ENCODE data around the gene OBI1. TPM values are rescaled to one million over a fixed set of nuclear protein-coding genes. Genes with fewer than 3 reads are reported as not detected.

The OBI1 gene, protein sequence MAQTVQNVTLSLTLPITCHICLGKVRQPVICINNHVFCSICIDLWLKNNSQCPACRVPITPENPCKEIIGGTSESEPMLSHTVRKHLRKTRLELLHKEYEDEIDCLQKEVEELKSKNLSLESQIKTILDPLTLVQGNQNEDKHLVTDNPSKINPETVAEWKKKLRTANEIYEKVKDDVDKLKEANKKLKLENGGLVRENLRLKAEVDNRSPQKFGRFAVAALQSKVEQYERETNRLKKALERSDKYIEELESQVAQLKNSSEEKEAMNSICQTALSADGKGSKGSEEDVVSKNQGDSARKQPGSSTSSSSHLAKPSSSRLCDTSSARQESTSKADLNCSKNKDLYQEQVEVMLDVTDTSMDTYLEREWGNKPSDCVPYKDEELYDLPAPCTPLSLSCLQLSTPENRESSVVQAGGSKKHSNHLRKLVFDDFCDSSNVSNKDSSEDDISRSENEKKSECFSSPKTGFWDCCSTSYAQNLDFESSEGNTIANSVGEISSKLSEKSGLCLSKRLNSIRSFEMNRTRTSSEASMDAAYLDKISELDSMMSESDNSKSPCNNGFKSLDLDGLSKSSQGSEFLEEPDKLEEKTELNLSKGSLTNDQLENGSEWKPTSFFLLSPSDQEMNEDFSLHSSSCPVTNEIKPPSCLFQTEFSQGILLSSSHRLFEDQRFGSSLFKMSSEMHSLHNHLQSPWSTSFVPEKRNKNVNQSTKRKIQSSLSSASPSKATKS
- 9.9 TPM for total RNA-seq
- polyA plus RNA-seq (ENCODE audit: insufficient read depth, low read depth, low replicate concordance) = 4.0 TPM
- long read RNA-seq, donor 1, partial matches to known transcripts = 0 of 3 reads
- long read RNA-seq, donor 1, other reads (novel, unspliced or antisense) = 0 of 3 reads
- long read RNA-seq, donor 2, partial matches to known transcripts = 0 of 2 reads
- long read RNA-seq, donor 2, other reads (novel, unspliced or antisense) = 0 of 2 reads
- long read RNA-seq, donor 3, transcript RNF219-201 (6 exons, 3,529 nt) = major isoform, 6 of 6 reads
- long read RNA-seq, donor 3, partial matches to known transcripts = 0 of 6 reads
- long read RNA-seq, donor 3, other reads (novel, unspliced or antisense) = 0 of 6 reads
- long read RNA-seq, donor 4, transcript RNF219-201 (6 exons, 3,529 nt) = major isoform, 9 of 9 reads
- long read RNA-seq, donor 4, partial matches to known transcripts = 0 of 9 reads
- long read RNA-seq, donor 4, other reads (novel, unspliced or antisense) = 0 of 9 reads
- long read RNA-seq, donor 5 = 0 reads
- long read RNA-seq, donor 6, partial matches to known transcripts = 21 of 24 reads
- long read RNA-seq, donor 6, other reads (novel, unspliced or antisense) = 0 of 24 reads
- long read RNA-seq, donor 7, transcript RNF219-201 (6 exons, 3,529 nt) = major isoform, 12 of 14 reads
- long read RNA-seq, donor 7, partial matches to known transcripts = 0 of 14 reads
- long read RNA-seq, donor 7, other reads (novel, unspliced or antisense) = 2 of 14 reads
- long read RNA-seq, donor 8, partial matches to known transcripts = 5 of 8 reads
- long read RNA-seq, donor 8, other reads (novel, unspliced or antisense) = 0 of 8 reads
- long read RNA-seq, donor 9, partial matches to known transcripts = 0 of 2 reads
- long read RNA-seq, donor 9, other reads (novel, unspliced or antisense) = 0 of 2 reads
- long read RNA-seq, donor 10, partial matches to known transcripts = 0 of 4 reads
- long read RNA-seq, donor 10, other reads (novel, unspliced or antisense) = 0 of 4 reads

- FAIRE-seq = peak; percentile 11
- H3K9ac ChIP-seq (ENCODE audit: low read length in 3 of 3) = peak within 1 kb of the TSS; percentile 59 to 92 (median 75)
- TF ChIP-seq, protein P1, sequence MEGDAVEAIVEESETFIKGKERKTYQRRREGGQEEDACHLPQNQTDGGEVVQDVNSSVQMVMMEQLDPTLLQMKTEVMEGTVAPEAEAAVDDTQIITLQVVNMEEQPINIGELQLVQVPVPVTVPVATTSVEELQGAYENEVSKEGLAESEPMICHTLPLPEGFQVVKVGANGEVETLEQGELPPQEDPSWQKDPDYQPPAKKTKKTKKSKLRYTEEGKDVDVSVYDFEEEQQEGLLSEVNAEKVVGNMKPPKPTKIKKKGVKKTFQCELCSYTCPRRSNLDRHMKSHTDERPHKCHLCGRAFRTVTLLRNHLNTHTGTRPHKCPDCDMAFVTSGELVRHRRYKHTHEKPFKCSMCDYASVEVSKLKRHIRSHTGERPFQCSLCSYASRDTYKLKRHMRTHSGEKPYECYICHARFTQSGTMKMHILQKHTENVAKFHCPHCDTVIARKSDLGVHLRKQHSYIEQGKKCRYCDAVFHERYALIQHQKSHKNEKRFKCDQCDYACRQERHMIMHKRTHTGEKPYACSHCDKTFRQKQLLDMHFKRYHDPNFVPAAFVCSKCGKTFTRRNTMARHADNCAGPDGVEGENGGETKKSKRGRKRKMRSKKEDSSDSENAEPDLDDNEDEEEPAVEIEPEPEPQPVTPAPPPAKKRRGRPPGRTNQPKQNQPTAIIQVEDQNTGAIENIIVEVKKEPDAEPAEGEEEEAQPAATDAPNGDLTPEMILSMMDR (IDR thresholded peaks at IDR 0.05; ENCODE audit: borderline replicate concordance, extremely low read depth, insufficient read depth) = no peak
- H3K36me3 ChIP-seq (ENCODE audit: control insufficient read depth in 2 of 3, insufficient read depth in 3 of 3, low read length in 3 of 3) = no peaks in the 10 kb centered on the region
- no peaks in the 10 kb centered on the region for H3K9me3 ChIP-seq (ENCODE audit: control insufficient read depth in 2 of 3, insufficient read depth in 1 of 3, low read length in 3 of 3)
- DNase-seq = peak; percentile 90 to 97 (median 95)
- H3K4me1 ChIP-seq (ENCODE audit: control insufficient read depth in 2 of 3, insufficient read depth in 2 of 3, low read depth in 1 of 3, low read length in 3 of 3) = peaks cover 0 to 7% (median 7%) of the 10 kb centered on the region in 3 donors
- H3K27ac ChIP-seq (ENCODE audit: low read depth in 2 of 2, low read length in 2 of 2) = peak within 1 kb of the TSS; percentile 26 to 53
- H3K27me3 ChIP-seq (ENCODE audit: control insufficient read depth, insufficient read depth, low read length) = no peaks in the 10 kb centered on the region
- intact Hi-C loops (cut with DNase I) = no loop called here
- H3K4me3 ChIP-seq (ENCODE audit: low read length in 3 of 3) = peak within 1 kb of the TSS; percentile 95 to 98 (median 95)
Observed at GRCh38 chr13:78658630-78659449, at the start of gene OBI1. Gene OBI1 (minus strand): TSS chr13:78659155. CDS start chr13:78659120, 35 bp downstream.

DNA sequence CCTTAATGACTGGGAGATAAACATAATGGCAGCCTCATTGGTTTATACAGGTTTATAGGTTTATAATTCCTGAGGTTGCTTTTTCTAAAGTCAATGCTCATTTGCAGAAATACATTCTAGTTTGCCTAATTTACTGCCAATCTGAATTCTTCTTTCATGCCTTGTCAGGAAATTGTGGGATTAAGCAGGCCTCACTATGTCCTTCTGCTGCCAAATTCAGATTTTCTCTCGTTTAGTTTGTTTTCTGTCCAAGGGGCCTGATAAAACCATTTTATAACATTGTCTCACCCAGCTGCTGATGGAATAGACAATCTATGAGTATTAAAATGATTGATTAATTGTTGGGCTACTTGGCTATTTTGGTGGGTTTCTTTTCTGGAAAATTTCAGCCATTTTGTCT lies 42.4 kb upstream of the OBI1 start:
- Histone ChIP-seq H3K36me3 (ENCODE audit: control insufficient read depth in 2 of 3, insufficient read depth in 3 of 3, low read length in 3 of 3) (no peaks in the 10 kb centered on the region), H3K9me3 (ENCODE audit: control insufficient read depth in 2 of 3, insufficient read depth in 1 of 3, low read length in 3 of 3) (no peaks in the 10 kb centered on the region), H3K9ac (ENCODE audit: low read length in 3 of 3) (no peak overlapping the region), H3K4me3 (ENCODE audit: low read length in 3 of 3) (no peak overlapping the region), H3K27ac (ENCODE audit: low read depth in 2 of 2, low read length in 2 of 2) (no peak overlapping the region), H3K4me1 (ENCODE audit: control insufficient read depth in 2 of 3, insufficient read depth in 2 of 3, low read depth in 1 of 3, low read length in 3 of 3) (no peaks in the 10 kb centered on the region), H3K27me3 (ENCODE audit: control insufficient read depth, insufficient read depth, low read length) (no peaks in the 10 kb centered on the region)
- TF ChIP-seq, protein P1 (IDR thresholded peaks at IDR 0.05; ENCODE audit: borderline replicate concordance, extremely low read depth, insufficient read depth) = no peak
- FAIRE-seq (no peak), DNase-seq (no peak)
- intact Hi-C loops (cut with DNase I) = no loop called here

Measured in kidney (tissue), 22 donors.